SK-N-SH treated with all-trans-retinoic acid at 6 μM for 48 hours (cell line): Measurements from ENCODE around the gene IRAK1BP1.

Experiments
- ARNTL ChIP-seq: fragments of 450-650 bp; formaldehyde crosslinking; IDR thresholded peaks from 2 replicates; pipeline ENCODE4 v1.5.0; 2020; ENCODE audit warnings: low read depth, mild to moderate bottlenecking, moderate library complexity, borderline replicate concordance
- OSR1 ChIP-seq: fragments of 250-450 bp; sonication (Bioruptor Pico); IDR thresholded peaks from 2 replicates; pipeline ENCODE4 v1.8.0; 2022; ENCODE audit warnings: moderate library complexity, mild to moderate bottlenecking, inconsistent platforms
- PPARA ChIP-seq: fragments of 250-450 bp; sonication (Bioruptor Pico); IDR thresholded peaks from 2 replicates; pipeline ENCODE4 v1.5.0; 2020; ENCODE audit warnings: mild to moderate bottlenecking, borderline replicate concordance
- TOX ChIP-seq: fragments of 250-450 bp; sonication (Bioruptor Pico); IDR thresholded peaks from 2 replicates; pipeline ENCODE4 v1.8.0; 2021; ENCODE audit warnings: mild to moderate bottlenecking, moderate library complexity, borderline replicate concordance
- ZC3H10 ChIP-seq: fragments of 250-450 bp; sonication (Bioruptor Pico); IDR thresholded peaks from 2 replicates; pipeline ENCODE4 v1.5.1; 2021; ENCODE audit warnings: mild to moderate bottlenecking, moderate library complexity
- ZFP3 ChIP-seq: fragments of 250-450 bp; sonication (Bioruptor Pico); IDR thresholded peaks from 2 replicates; pipeline ENCODE4 v1.5.0; 2020; ENCODE audit warnings: mild to moderate bottlenecking, moderate library complexity
- ZFP30 ChIP-seq: fragments of 450-650 bp; formaldehyde crosslinking; IDR thresholded peaks from 2 replicates; pipeline ENCODE4 v1.5.0; 2022; ENCODE audit warnings: mild to moderate bottlenecking, moderate library complexity
- ZNF565 ChIP-seq: fragments of 450-650 bp; formaldehyde crosslinking; conservative IDR thresholded peaks from 2 replicates; pipeline ENCODE4 v1.5.0; 2020; ENCODE audit warnings: low read depth, mild to moderate bottlenecking, moderate library complexity
- ZNF8 ChIP-seq: fragments of 450-650 bp; formaldehyde crosslinking; IDR thresholded peaks from 2 replicates; pipeline ENCODE4 v1.5.0; 2020; ENCODE audit warnings: mild to moderate bottlenecking, moderate library complexity
- TF ChIP-seq, protein P1 (sequence below): fragments of 250-450 bp; sonication (Bioruptor Pico); IDR thresholded peaks from 2 replicates; pipeline ENCODE4 v1.8.0; 2020; ENCODE audit warnings: mild to moderate bottlenecking, moderate library complexity, borderline replicate concordance
- TF ChIP-seq, protein P2 (sequence below): fragments of 250-450 bp; sonication (Bioruptor Pico); IDR thresholded peaks from 2 replicates; pipeline ENCODE4 v1.5.0; 2020; ENCODE audit warnings: mild to moderate bottlenecking, moderate library complexity

DNA sequence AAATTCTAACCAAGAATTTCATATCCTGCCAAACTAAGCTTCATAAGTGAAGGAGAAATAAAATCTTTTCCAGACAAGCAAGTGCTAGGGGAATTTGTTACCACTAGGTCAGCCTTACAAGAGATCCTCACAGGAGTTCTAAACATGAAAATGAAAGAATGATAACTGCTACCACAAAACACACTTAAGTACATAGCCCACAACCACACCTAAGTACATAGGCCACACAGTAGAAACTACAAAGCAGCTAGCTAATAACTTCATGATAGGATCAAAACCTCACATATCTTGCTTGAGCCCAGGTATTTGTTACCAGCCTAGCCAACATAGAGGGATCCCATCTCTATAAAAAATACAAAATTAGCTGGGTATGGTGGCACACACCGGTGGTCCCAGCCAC lies 50.4 kb downstream of the IRAK1BP1 start:
- TF ChIP-seq ZNF565 (CRISPR knock-in tag) (no peak), OSR1 (CRISPR knock-in tag) (no peak), ZFP30 (CRISPR knock-in tag) (no peak), ARNTL (no peak), TOX (CRISPR knock-in tag) (no peak), ZC3H10 (CRISPR knock-in tag) (no peak), ZNF8 (CRISPR knock-in tag) (no peak), ZFP3 (CRISPR knock-in tag) (no peak), PPARA (no peak)
- TF ChIP-seq, protein P1, sequence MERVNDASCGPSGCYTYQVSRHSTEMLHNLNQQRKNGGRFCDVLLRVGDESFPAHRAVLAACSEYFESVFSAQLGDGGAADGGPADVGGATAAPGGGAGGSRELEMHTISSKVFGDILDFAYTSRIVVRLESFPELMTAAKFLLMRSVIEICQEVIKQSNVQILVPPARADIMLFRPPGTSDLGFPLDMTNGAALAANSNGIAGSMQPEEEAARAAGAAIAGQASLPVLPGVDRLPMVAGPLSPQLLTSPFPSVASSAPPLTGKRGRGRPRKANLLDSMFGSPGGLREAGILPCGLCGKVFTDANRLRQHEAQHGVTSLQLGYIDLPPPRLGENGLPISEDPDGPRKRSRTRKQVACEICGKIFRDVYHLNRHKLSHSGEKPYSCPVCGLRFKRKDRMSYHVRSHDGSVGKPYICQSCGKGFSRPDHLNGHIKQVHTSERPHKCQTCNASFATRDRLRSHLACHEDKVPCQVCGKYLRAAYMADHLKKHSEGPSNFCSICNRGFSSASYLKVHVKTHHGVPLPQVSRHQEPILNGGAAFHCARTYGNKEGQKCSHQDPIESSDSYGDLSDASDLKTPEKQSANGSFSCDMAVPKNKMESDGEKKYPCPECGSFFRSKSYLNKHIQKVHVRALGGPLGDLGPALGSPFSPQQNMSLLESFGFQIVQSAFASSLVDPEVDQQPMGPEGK (CRISPR knock-in tag), result no peak
- TF ChIP-seq, protein P2, sequence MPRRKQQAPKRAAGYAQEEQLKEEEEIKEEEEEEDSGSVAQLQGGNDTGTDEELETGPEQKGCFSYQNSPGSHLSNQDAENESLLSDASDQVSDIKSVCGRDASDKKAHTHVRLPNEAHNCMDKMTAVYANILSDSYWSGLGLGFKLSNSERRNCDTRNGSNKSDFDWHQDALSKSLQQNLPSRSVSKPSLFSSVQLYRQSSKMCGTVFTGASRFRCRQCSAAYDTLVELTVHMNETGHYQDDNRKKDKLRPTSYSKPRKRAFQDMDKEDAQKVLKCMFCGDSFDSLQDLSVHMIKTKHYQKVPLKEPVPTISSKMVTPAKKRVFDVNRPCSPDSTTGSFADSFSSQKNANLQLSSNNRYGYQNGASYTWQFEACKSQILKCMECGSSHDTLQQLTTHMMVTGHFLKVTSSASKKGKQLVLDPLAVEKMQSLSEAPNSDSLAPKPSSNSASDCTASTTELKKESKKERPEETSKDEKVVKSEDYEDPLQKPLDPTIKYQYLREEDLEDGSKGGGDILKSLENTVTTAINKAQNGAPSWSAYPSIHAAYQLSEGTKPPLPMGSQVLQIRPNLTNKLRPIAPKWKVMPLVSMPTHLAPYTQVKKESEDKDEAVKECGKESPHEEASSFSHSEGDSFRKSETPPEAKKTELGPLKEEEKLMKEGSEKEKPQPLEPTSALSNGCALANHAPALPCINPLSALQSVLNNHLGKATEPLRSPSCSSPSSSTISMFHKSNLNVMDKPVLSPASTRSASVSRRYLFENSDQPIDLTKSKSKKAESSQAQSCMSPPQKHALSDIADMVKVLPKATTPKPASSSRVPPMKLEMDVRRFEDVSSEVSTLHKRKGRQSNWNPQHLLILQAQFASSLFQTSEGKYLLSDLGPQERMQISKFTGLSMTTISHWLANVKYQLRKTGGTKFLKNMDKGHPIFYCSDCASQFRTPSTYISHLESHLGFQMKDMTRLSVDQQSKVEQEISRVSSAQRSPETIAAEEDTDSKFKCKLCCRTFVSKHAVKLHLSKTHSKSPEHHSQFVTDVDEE (CRISPR knock-in tag), result no peak
